ENCODE measurements around the gene NRIP1. TPM values are rescaled to one million over a fixed set of nuclear protein-coding genes. Genes with fewer than 3 reads are reported as not detected.

NRIP1 gene
- total RNA-seq, 4 donors from 2014 or later = 15.8 to 23.6 (median 18.0) TPM

DNA sequence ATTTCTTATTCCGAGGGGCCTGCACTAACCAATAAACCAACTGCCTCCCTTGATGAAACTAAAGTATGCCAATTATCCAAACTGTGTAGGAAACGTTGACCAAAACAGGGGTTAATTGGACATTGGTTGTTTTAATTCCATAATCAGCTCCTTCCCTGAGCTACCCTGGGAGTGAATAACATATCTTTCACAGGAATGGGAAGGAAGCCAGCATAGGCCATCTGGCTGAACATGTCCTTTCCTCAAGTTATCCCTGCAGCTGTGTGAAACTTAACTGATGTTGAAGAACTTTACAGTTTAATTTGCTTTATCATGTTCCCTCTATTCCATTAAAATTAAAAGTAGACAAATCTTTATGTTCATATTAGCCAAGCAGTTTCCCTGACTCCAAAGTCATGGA, 75.4 kb downstream of the NRIP1 start:
- no peak for TF ChIP-seq POLR2AphosphoS5 (IDR thresholded peaks at IDR 0.05)
- no peaks in the 10 kb centered on the region for H3K27me3 ChIP-seq
- no peak overlapping the region for H3K27ac ChIP-seq
- no peak overlapping the region for H3K4me3 ChIP-seq
- no peaks in the 10 kb centered on the region for H3K9me3 ChIP-seq
- no peak for DNase-seq (ENCODE audit: low spot score in 2 of 2)
- WGBS = 86% methylated on average over 2 of the region's 2 CpGs
- no peaks in the 10 kb centered on the region for H3K4me1 ChIP-seq
- no peaks in the 10 kb centered on the region for H3K36me3 ChIP-seq

DNA sequence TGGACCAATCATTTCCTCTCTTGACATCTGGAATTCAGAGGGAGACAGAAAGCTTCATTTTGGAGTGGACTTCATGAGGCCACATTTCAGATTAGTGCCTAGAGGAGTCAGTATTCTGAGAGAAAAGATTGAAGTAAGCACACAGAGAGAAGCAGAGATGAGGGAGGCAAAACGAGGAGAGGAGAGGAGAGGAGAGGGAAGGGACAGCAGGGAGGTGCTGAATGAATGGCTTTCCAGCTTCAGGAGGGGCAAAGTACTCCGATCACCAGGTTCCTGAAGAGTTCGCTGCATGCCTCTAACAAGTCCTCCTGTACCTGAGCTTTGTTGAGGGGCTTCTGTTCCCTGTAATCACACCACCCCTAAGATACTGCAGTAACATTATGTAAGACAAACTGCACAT, 76.0 kb downstream of the NRIP1 start:
- no peak overlapping the region for H3K27ac ChIP-seq
- no peaks in the 10 kb centered on the region for H3K27me3 ChIP-seq
- no peaks in the 10 kb centered on the region for H3K36me3 ChIP-seq
- DNase-seq (ENCODE audit: low spot score in 2 of 2) = no peak
- H3K4me3 ChIP-seq = no peak overlapping the region
- TF ChIP-seq, protein P1, sequence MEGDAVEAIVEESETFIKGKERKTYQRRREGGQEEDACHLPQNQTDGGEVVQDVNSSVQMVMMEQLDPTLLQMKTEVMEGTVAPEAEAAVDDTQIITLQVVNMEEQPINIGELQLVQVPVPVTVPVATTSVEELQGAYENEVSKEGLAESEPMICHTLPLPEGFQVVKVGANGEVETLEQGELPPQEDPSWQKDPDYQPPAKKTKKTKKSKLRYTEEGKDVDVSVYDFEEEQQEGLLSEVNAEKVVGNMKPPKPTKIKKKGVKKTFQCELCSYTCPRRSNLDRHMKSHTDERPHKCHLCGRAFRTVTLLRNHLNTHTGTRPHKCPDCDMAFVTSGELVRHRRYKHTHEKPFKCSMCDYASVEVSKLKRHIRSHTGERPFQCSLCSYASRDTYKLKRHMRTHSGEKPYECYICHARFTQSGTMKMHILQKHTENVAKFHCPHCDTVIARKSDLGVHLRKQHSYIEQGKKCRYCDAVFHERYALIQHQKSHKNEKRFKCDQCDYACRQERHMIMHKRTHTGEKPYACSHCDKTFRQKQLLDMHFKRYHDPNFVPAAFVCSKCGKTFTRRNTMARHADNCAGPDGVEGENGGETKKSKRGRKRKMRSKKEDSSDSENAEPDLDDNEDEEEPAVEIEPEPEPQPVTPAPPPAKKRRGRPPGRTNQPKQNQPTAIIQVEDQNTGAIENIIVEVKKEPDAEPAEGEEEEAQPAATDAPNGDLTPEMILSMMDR (IDR thresholded peaks at IDR 0.05) = no peak
- TF ChIP-seq EP300 (IDR thresholded peaks at IDR 0.05) (no peak), POLR2A (IDR thresholded peaks at IDR 0.05) (no peak), POLR2AphosphoS5 (IDR thresholded peaks at IDR 0.05) (no peak)
- H3K9me3 ChIP-seq = no peaks in the 10 kb centered on the region
- H3K4me1 ChIP-seq = no peaks in the 10 kb centered on the region
- 81% methylated on average over 3 of the region's 3 CpGs for WGBS

GRCh38 chr21:14987370-14988170, 77.2 kb downstream of the NRIP1 start:
- Histone ChIP-seq H3K9me3 (no peaks in the 10 kb centered on the region), H3K36me3 (no peaks in the 10 kb centered on the region), H3K4me3 (no peak overlapping the region), H3K27me3 (no peaks in the 10 kb centered on the region), H3K27ac (no peak overlapping the region), H3K4me1 (no peaks in the 10 kb centered on the region)
- DNase-seq (ENCODE audit: low spot score in 2 of 2) = no peak
- TF ChIP-seq POLR2AphosphoS5 (IDR thresholded peaks at IDR 0.05) = no peak
- WGBS = 76% methylated on average over 5 of the region's 5 CpGs

- Histone ChIP-seq H3K4me3 (no peak overlapping the region), H3K9me3 (no peaks in the 10 kb centered on the region), H3K27ac (no peak overlapping the region), H3K36me3 (no peaks in the 10 kb centered on the region), H3K4me1 (no peaks in the 10 kb centered on the region), H3K27me3 (no peaks in the 10 kb centered on the region)
- WGBS = 85% methylated on average over 3 of the region's 3 CpGs
- no peak for DNase-seq (ENCODE audit: low spot score in 2 of 2)
- TF ChIP-seq EP300 (IDR thresholded peaks at IDR 0.05) (no peak), POLR2AphosphoS5 (IDR thresholded peaks at IDR 0.05) (no peak), POLR2A (IDR thresholded peaks at IDR 0.05) (no peak)
- TF ChIP-seq, protein P1 (IDR thresholded peaks at IDR 0.05) = no peak
Observed at GRCh38 chr21:14985306-14985705, 79.5 kb downstream of the NRIP1 start.

DNA sequence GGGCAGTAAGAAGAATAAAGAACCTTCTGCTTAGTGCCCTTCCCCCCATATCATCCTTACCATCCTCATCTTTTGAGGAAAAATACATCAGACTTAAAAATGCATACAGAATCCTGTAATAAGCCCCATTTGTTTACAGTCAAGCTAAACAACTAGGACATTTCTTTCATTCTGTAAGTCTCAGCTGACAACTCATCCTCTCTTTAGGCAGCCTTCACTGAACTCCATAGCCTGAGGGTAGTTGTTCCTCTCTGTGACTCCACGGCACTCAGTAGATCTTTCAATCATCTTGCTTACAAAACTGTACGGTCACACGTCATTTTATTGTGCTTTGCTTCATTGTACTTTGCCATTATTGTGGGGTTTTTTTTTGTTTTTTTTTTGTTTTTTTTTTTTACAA, 82.5 kb downstream of the NRIP1 start:
- 54% methylated on average over 3 of the region's 3 CpGs for WGBS
- no peaks in the 10 kb centered on the region for H3K27me3 ChIP-seq
- TF ChIP-seq, protein P1 (IDR thresholded peaks at IDR 0.05) = no peak
- TF ChIP-seq EP300 (IDR thresholded peaks at IDR 0.05) (no peak), POLR2AphosphoS5 (IDR thresholded peaks at IDR 0.05) (no peak), POLR2A (IDR thresholded peaks at IDR 0.05) (no peak)
- no peak overlapping the region for H3K4me3 ChIP-seq
- no peaks in the 10 kb centered on the region for H3K4me1 ChIP-seq
- no peak overlapping the region for H3K27ac ChIP-seq
- H3K36me3 ChIP-seq = no peaks in the 10 kb centered on the region
- H3K9me3 ChIP-seq = no peaks in the 10 kb centered on the region
- no peak for DNase-seq (ENCODE audit: low spot score in 2 of 2)

DNA sequence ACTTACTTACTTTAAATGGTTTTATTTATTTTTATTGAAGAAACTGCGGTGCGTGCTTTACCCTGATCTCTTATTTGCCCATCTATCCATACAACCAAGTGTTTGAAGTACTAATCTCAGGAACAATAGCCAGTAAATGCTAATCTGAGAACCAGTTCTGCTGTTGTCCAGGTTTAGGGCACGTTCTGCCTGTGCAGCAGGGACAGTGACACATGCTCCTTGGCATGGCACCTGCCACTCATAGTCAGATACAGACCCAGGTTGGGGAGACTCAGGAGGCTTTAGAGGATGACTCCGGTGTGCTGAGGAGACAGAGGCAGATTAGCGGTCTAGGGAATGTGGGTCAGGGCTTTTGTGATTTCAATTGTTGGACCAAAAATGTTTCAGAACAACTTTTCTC, 83.6 kb downstream of the NRIP1 start:
- H3K4me3 ChIP-seq = no peak overlapping the region
- no peaks in the 10 kb centered on the region for H3K4me1 ChIP-seq
- H3K27ac ChIP-seq = no peak overlapping the region
- no peak for DNase-seq (ENCODE audit: low spot score in 2 of 2)
- TF ChIP-seq, protein P1 (IDR thresholded peaks at IDR 0.05) = no peak
- TF ChIP-seq POLR2AphosphoS5 (IDR thresholded peaks at IDR 0.05) (no peak), EP300 (IDR thresholded peaks at IDR 0.05) (no peak), POLR2A (IDR thresholded peaks at IDR 0.05) (no peak)
- no peaks in the 10 kb centered on the region for H3K36me3 ChIP-seq
- H3K9me3 ChIP-seq = no peaks in the 10 kb centered on the region
- no peaks in the 10 kb centered on the region for H3K27me3 ChIP-seq
- 71% methylated on average over 5 of the region's 5 CpGs for WGBS

All from suprapubic skin (tissue), 4 donors.